Upper lobe of left lung (tissue), 4 donors: ENCODE measurements around the gene ZNF142.

Source experiments
- EP300 ChIP-seq, 4 donors: sonication (generic); formaldehyde crosslinking; IDR thresholded peaks; one replicate each; pipeline ENCODE4 v1.5.1; 2017; ENCODE audit warnings: antibody characterized with exemption in 4 of 4, control low read depth in 2 of 4
- POLR2A ChIP-seq, 4 donors: fragments of 450-650 bp; IDR thresholded peaks; one replicate each; pipeline ENCODE4 v1.5.1; 2016 to 2017; ENCODE audit warnings: antibody characterized with exemption in 4 of 4, mild to moderate bottlenecking in 2 of 4
- POLR2AphosphoS5 ChIP-seq, 2 donors: sonication (generic); formaldehyde crosslinking; IDR thresholded peaks; one replicate each; pipeline ENCODE4 v1.5.1; 2017; ENCODE audit warnings: antibody characterized with exemption in 2 of 2
- TF ChIP-seq, protein P1 (sequence below), 6 experiments: fragments of 450-650 bp in 4 of 6; fragments of 200-600 bp in 2 of 6; sonication (generic) in 2 of 6; IDR thresholded peaks; one replicate each; pipeline ENCODE4 v1.5.1; 2016 to 2019; ENCODE audit warnings: antibody characterized with exemption in 6 of 6

DNA sequence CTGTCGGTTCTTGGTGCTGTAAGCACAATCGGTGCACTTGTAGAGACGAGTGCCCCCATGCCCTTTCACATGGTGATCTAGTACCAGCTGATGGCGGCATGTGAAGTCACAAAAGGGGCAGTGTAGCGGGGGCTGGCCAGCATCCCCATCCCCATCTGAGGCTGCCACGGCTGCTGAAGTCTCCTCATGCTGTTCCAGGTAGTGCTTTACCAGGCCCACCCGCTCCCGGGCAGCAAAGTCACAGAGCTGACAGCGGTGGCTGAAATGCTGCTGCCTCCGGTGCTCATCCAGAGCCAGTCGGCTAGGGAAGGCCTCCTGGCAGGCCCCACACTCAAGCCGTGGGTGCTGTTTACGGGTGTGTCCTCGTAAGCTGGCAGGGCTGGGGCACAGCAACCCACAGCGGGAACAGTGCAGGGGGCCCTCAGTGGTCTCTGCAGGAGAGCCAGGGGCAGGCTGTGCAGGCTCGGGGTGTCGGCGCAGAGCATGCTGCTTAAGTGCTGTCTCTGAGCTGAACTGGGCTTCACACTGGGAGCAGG lies 17.2 kb downstream of the ZNF142 start:
- TF ChIP-seq, protein P1, sequence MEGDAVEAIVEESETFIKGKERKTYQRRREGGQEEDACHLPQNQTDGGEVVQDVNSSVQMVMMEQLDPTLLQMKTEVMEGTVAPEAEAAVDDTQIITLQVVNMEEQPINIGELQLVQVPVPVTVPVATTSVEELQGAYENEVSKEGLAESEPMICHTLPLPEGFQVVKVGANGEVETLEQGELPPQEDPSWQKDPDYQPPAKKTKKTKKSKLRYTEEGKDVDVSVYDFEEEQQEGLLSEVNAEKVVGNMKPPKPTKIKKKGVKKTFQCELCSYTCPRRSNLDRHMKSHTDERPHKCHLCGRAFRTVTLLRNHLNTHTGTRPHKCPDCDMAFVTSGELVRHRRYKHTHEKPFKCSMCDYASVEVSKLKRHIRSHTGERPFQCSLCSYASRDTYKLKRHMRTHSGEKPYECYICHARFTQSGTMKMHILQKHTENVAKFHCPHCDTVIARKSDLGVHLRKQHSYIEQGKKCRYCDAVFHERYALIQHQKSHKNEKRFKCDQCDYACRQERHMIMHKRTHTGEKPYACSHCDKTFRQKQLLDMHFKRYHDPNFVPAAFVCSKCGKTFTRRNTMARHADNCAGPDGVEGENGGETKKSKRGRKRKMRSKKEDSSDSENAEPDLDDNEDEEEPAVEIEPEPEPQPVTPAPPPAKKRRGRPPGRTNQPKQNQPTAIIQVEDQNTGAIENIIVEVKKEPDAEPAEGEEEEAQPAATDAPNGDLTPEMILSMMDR (IDR thresholded peaks at IDR 0.05) = no peak
- TF ChIP-seq POLR2A (IDR thresholded peaks at IDR 0.05) (no peak), POLR2AphosphoS5 (IDR thresholded peaks at IDR 0.05) (no peak), EP300 (IDR thresholded peaks at IDR 0.05) (no peak)
